Fibroblast of pulmonary artery (primary cell): ENCODE results near the gene CYP2J2.
"Not testable (repeated sequence)": the region's sequence is repeated elsewhere in the genome, so short reads cannot be mapped to it uniquely, and the experiment has no call there.

Experiments
- DNase-seq: peaks from one replicate; pipeline ENCODE4 v3.0.0-alpha.2; 2010; ENCODE audit warnings: low read depth
- H3K4me3 ChIP-seq: replicated peaks from 2 replicates; pipeline ENCODE4 v1.5.1; 2011; ENCODE audit warnings: low read depth, mild to moderate bottlenecking, control low read depth, low read length, moderate library complexity
- TF ChIP-seq, protein P1 (sequence below): IDR thresholded peaks from 2 replicates; pipeline ENCODE4 v1.5.1; 2011; ENCODE audit warnings: mild to moderate bottlenecking, control low read depth, low read length, inconsistent platforms; ENCODE audit errors: missing control alignments

CYP2J2 gene

DNA sequence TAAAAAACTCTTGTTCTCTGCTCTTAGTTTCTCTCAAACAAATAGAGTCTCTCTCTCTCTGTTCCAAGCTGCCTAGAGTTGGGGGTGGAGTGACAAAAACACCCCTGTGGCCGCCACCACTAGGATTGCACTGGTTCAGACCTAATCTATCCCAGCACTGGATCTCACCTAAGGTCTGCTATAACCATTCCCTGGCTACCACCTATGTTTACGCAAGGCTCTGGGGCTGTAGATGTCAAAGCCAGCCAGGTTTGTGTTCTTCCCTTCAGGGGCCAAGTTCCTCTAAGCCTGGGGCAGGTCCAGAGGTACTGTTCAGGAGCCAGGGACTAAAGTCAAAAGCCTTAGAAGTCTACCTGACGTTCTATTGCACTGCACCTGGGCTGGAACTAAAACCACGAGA, 12.8 kb upstream of the CYP2J2 start:
- no peak for DNase-seq
- H3K4me3 ChIP-seq = no peak overlapping the region
- TF ChIP-seq, protein P1, sequence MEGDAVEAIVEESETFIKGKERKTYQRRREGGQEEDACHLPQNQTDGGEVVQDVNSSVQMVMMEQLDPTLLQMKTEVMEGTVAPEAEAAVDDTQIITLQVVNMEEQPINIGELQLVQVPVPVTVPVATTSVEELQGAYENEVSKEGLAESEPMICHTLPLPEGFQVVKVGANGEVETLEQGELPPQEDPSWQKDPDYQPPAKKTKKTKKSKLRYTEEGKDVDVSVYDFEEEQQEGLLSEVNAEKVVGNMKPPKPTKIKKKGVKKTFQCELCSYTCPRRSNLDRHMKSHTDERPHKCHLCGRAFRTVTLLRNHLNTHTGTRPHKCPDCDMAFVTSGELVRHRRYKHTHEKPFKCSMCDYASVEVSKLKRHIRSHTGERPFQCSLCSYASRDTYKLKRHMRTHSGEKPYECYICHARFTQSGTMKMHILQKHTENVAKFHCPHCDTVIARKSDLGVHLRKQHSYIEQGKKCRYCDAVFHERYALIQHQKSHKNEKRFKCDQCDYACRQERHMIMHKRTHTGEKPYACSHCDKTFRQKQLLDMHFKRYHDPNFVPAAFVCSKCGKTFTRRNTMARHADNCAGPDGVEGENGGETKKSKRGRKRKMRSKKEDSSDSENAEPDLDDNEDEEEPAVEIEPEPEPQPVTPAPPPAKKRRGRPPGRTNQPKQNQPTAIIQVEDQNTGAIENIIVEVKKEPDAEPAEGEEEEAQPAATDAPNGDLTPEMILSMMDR = no peak

GRCh38 chr1:59937636-59938210, 11.2 kb upstream of the CYP2J2 start:
- TF ChIP-seq, protein P1 = no peak
- no peak overlapping the region for H3K4me3 ChIP-seq
- no peak for DNase-seq

DNA sequence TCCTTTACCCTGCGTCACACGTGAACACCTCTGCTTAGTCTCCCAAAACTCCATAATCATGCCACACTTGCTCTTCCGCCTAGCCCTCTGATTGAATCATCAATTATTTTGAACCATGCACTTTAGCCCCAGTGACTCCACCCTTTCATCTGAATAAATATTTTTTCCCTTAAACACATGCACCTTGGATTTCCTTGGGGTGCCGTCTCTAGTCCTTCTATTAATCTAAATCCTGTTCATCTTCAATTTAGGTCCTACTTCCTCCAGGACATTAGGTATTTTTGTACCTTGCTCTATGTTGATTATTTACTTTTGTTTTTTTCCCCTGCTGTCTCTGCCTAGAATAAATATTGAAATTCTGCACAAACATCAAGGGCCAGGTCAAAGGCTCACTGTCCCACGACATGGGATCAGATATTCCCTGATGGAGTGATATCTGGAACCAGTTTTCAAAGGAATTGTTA, 9.8 kb upstream of the CYP2J2 start:
- TF ChIP-seq, protein P1 = no peak

GRCh38 chr1:59928996-59929395, 2.4 kb upstream of the CYP2J2 start:
- TF ChIP-seq, protein P1 = no peak
- no peak for DNase-seq
- no peak overlapping the region for H3K4me3 ChIP-seq

More for the DNA sequence above, 9.8 kb upstream of the CYP2J2 start:
- no peak overlapping the region for H3K4me3 ChIP-seq
- no peak for DNase-seq

- DNase-seq = no peak
- TF ChIP-seq, protein P1 = no peak
- H3K4me3 ChIP-seq = no peak overlapping the region
Measured at GRCh38 chr1:59927213-59927612, 640 bp upstream of the CYP2J2 start.

DNA sequence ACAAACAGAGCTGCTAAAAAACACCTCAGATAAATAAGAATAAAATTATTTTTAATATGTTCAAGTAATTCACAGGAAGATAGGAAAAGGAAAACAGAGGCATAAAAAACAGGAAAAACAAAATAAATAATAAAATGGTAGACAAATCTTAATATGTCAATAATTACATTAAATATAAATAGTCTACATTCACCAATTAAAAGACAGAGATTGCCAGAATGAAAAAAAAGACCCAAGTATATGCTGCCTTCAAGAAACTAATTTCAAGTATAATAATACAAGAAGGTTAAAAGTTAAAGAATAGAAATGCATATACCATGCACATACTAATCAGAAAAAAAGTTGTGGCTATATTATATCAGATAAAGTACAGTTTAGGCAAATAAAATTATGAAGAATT, 1.9 kb downstream of the CYP2J2 start:
- DNase-seq = no peak
- no peak overlapping the region for H3K4me3 ChIP-seq
- TF ChIP-seq, protein P1 = no peak

GRCh38 chr1:59921258-59921899, 5.2 kb downstream of the CYP2J2 start:
- DNase-seq, H3K4me3 ChIP-seq: not testable (repeated sequence)
